Neural crest cell (in vitro differentiated cells): ENCODE results near the gene KPTN. TPM values are rescaled to one million over a fixed set of nuclear protein-coding genes. Genes with fewer than 3 reads are reported as not detected.

Experiments
- DNase-seq: peaks from one replicate; pipeline ENCODE4 v3.0.0; 2021; ENCODE audit warnings: low read depth, mixed read lengths, low spot score
- H3K27ac Mint-ChIP-seq: one replicate; pipeline ENCODE4 v1.8.0; 2021; ENCODE audit warnings: mild to moderate bottlenecking, mixed read lengths; ENCODE audit not compliant: unreplicated experiment
- H3K27me3 Mint-ChIP-seq: 2 replicates; pipeline ENCODE4 v1.8.0; 2021; ENCODE audit warnings: low read depth, mild to moderate bottlenecking, mixed read lengths
- H3K36me3 Mint-ChIP-seq: 2 replicates; pipeline ENCODE4 v1.8.0; 2021; ENCODE audit warnings: low read depth, mild to moderate bottlenecking, mixed read lengths
- H3K4me1 Mint-ChIP-seq: 2 replicates; pipeline ENCODE4 v1.8.0; 2021; ENCODE audit warnings: mixed read lengths
- H3K4me3 Mint-ChIP-seq: one replicate; pipeline ENCODE4 v1.8.0; 2021; ENCODE audit warnings: mild to moderate bottlenecking, mixed read lengths
- H3K9me3 Mint-ChIP-seq: 2 replicates; pipeline ENCODE4 v1.8.0; 2021; ENCODE audit warnings: mixed read lengths
- total RNA-seq: library from RNA; stranded (reverse); gene quantifications from 2 replicates; pipeline ENCODE4 v1.2.1, GENCODE V29; 2021
- TF ChIP-seq, protein P1 (sequence below): fragments of 200-600 bp; sonication (generic); conservative IDR thresholded peaks from 2 replicates; pipeline ENCODE4 v1.5.0; 2021; ENCODE audit warnings: antibody characterized with exemption, mild to moderate bottlenecking

KPTN gene
- total RNA-seq, 1 donor from 2014 or later = 30.2 TPM

GRCh38 chr19:47511128-47511517 lies 27.1 kb upstream of the KPTN start:
- no peak for DNase-seq
- Mint-ChIP-seq H3K9me3 (no peaks in the 10 kb centered on the region), H3K27me3 (no peaks in the 10 kb centered on the region), H3K36me3 (no peaks in the 10 kb centered on the region), H3K4me3 (peak overlapping the region; percentile 27), H3K27ac (no peak overlapping the region), H3K4me1 (peaks cover 33% of the 10 kb centered on the region)
- TF ChIP-seq, protein P1, sequence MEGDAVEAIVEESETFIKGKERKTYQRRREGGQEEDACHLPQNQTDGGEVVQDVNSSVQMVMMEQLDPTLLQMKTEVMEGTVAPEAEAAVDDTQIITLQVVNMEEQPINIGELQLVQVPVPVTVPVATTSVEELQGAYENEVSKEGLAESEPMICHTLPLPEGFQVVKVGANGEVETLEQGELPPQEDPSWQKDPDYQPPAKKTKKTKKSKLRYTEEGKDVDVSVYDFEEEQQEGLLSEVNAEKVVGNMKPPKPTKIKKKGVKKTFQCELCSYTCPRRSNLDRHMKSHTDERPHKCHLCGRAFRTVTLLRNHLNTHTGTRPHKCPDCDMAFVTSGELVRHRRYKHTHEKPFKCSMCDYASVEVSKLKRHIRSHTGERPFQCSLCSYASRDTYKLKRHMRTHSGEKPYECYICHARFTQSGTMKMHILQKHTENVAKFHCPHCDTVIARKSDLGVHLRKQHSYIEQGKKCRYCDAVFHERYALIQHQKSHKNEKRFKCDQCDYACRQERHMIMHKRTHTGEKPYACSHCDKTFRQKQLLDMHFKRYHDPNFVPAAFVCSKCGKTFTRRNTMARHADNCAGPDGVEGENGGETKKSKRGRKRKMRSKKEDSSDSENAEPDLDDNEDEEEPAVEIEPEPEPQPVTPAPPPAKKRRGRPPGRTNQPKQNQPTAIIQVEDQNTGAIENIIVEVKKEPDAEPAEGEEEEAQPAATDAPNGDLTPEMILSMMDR = no peak

DNA sequence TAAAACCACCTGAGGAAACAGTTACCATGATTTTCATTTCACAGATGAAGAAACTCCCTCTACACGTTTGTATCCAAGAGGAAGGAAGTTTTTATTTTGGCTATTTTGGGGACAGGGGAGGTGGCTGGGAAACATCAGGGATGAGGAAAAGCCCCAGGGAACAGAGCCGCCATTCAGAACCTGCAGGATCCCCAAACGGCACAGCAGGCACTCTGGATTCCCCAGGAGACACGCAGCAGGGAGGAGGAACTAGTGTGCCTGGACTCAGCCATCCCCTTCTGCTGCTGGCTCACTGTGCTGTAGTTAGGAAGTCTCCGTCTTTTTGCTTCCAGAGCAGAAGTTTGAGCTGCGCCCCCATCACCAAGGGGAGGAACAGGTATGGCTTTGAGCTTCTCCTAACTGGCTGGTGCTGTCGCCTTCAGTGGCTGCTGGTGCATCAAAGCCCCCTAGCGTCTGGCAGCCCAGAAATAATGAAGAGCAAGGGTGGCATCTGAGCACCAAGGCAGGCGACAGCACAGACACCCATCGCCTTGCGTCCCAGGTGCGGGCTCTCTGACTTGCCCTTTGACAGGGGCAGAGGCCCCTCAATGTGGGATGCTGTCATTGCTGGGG lies 26.6 kb upstream of the KPTN start:
- Mint-ChIP-seq H3K27me3 (no peaks in the 10 kb centered on the region), H3K4me3 (peak overlapping the region; percentile 27), H3K9me3 (no peaks in the 10 kb centered on the region), H3K36me3 (no peaks in the 10 kb centered on the region), H3K27ac (peak overlapping the region; percentile 27), H3K4me1 (peaks cover 31% of the 10 kb centered on the region)
- TF ChIP-seq, protein P1 = no peak
- no peak for DNase-seq

GRCh38 chr19:47509973-47510372 lies 26.0 kb upstream of the KPTN start:
- H3K4me1 Mint-ChIP-seq = peaks cover 27% of the 10 kb centered on the region
- DNase-seq = no peak
- TF ChIP-seq, protein P1 = no peak
- H3K27ac Mint-ChIP-seq = no peak overlapping the region
- no peaks in the 10 kb centered on the region for H3K9me3 Mint-ChIP-seq
- H3K36me3 Mint-ChIP-seq = no peaks in the 10 kb centered on the region
- H3K27me3 Mint-ChIP-seq = no peaks in the 10 kb centered on the region
- peak overlapping the region; percentile 22 for H3K4me3 Mint-ChIP-seq

- Mint-ChIP-seq H3K4me3 (peak overlapping the region; percentile 56), H3K9me3 (no peaks in the 10 kb centered on the region), H3K36me3 (no peaks in the 10 kb centered on the region), H3K27me3 (no peaks in the 10 kb centered on the region), H3K4me1 (peaks cover 20% of the 10 kb centered on the region), H3K27ac (no peak overlapping the region)
- no peak for DNase-seq
- TF ChIP-seq, protein P1 = no peak
These were observed 25.3 kb upstream of the KPTN start for GRCh38 chr19:47509170-47509847.

- Mint-ChIP-seq H3K27me3 (no peaks in the 10 kb centered on the region), H3K27ac (no peak overlapping the region), H3K4me3 (peak overlapping the region; percentile 56), H3K4me1 (peaks cover 14% of the 10 kb centered on the region), H3K36me3 (no peaks in the 10 kb centered on the region), H3K9me3 (no peaks in the 10 kb centered on the region)
- TF ChIP-seq, protein P1 = no peak
- no peak for DNase-seq
These were observed 24.7 kb upstream of the KPTN start for GRCh38 chr19:47508721-47509120.
